HG02938 (cell line): ENCODE data around the gene SLC24A3.

ENCODE experiments used
- ATAC-seq: cut with Tn5 transposase; IDR thresholded peaks from one replicate; pipeline ENCODE4 v1.9.1; 2021; ENCODE audit warnings: mild to moderate bottlenecking, moderate library complexity; ENCODE audit not compliant: unreplicated experiment

Gene SLC24A3

DNA sequence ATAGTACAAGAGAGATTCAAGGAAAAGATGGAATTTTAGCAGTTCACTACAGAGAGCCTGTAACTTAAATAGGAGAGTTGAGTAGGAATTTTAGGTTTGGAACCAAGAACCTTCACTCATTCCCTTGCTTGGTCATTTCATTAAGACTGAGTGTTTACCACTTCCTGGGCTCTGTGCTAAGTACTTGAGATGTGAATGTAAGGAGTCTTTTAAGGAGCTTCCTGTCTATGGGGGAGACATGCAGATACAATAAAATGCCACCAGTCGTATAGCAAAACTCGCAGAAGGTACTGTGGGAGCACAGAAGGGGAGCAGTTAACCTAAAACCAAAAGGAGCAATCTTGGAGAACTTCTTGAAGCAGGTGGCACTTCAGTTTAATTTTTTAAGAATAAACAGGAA lies 204.2 kb downstream of the SLC24A3 start:
- ATAC-seq, result no peak

- no peak for ATAC-seq
Measured at GRCh38 chr20:19419396-19419795, 207.0 kb downstream of the SLC24A3 start.

DNA sequence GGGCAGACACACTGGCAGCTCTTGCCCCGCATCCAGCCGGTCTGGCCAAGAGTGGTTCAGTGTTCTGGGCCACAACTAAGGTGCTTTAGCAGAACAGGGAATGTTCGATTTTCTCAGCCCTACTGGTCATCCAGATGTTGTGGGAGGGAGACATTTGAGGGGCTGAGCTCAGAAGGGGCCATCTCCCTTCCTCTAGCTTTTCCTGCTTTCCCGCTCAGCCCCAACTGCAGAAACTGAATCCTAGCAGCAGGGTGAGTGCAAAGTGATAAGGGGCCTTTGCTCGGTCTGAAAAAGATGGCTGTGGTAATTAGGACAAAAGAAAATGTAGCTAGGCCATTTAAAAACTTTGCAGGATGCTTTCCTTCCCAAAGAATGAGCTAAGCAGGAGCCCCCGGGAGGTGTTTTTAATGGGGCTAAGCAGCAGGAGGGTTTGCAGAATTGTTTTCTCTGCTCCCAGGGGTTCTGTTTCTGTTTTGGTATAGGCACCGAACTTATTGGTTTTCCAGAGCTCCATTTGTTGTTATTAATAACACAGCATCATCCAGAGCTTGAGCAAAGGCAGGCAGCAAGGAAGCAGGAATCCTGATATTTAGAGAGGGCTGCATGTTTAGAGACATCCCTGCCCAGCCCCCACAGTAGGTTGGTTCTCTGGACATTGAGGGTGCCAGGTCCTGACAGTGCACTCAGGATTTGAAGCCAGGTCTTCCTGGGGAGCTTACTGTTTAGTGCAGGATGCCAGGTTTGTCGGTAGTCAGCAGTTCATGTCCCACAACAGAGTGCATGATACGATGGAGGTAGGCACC lies 210.9 kb downstream of the SLC24A3 start:
- ATAC-seq, result no peak

DNA sequence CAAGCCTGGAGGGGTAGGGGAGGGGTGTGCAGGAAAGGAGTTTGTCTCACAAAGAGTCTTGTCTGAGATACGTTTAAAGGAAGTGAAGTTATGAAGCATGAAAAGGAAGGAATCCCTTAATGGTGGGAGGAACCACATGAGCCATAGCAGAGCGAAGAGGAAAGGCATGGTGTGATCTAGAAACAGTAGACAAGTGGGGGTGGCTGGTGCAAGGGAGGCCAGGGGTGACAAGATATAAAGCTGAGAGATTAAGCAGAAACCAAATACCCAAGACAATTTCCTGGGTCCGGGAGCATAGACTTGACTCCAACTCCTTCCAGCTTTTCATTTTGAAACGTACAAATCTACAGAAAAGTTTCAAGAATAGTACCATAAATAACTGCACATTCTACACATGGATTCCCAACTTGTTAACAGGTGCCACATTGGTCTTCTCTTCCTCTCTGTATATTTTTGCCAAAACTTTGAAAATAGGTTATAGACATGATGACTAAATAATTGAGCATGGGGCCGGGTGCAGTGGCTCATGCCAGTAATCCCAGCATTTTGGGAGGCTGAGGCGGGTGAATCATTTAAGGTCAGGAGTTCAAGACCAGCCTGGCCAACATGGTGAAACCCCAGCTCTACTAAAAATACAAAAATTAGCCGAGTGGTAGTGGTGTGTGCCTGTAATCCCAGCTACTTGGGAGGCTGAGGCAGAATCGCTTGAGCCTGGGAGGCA lies 211.6 kb downstream of the SLC24A3 start:
- no peak for ATAC-seq

GRCh38 chr20:19426356-19426755 lies 213.9 kb downstream of the SLC24A3 start:
- ATAC-seq, result no peak

GRCh38 chr20:19427480-19427879 lies 215.0 kb downstream of the SLC24A3 start:
- ATAC-seq, result no peak

DNA sequence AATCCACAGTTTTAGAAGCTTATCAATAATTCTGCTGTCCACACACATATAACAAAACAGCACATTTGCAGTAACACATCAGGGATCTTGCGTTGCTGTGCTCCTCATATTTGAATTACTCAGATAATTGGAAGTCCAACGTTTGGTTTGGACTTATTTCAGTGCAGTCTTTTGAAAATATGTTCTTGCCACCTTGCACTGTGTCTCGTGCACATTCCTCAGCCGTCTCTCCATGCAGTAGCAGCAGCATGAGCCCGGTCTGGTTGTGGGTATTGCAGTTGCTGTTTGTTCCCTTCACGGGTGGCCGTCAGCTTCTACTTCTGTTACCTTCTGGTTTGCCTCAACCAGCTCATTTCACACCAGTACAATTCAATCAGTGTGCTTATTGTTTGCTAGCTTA lies 215.5 kb downstream of the SLC24A3 start:
- ATAC-seq, result no peak

DNA sequence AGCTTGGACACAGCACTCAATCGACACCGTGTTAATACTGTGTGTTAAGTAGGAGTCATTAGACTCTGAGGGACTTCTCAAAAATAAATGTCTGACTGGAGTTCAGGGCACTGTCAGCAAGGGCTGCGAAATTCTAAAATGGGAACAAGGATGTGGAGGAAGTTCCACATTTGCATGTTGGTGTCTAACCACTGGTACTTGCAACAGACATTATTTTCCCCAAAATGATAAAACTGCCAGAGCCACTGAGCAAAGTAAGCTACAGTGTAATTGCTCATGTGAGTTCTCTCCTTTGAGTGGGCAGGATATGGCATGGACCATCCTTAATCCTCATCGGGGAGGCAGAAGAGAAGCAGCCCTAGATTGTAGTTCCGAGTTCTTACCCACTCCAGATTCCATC lies 215.9 kb downstream of the SLC24A3 start:
- ATAC-seq, result no peak

DNA sequence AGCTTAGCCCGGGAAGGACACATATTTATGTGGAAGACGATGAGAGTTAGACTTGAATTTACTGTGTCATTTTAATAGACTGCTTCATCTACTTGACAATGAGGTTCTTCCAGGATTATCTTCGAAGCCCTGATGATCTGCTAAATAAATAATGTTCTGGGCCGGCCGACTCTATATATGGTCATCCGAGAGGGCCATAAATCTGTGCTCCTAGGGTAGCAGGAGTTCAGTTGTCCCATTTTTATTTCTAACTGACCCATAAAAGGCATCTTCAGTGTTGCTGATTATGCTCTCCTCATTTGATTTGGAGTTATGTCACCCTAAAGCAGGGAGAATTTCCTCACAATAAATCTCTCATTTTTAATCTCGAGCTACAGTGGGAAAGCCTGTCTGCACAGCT lies 217.1 kb downstream of the SLC24A3 start:
- no peak for ATAC-seq

DNA sequence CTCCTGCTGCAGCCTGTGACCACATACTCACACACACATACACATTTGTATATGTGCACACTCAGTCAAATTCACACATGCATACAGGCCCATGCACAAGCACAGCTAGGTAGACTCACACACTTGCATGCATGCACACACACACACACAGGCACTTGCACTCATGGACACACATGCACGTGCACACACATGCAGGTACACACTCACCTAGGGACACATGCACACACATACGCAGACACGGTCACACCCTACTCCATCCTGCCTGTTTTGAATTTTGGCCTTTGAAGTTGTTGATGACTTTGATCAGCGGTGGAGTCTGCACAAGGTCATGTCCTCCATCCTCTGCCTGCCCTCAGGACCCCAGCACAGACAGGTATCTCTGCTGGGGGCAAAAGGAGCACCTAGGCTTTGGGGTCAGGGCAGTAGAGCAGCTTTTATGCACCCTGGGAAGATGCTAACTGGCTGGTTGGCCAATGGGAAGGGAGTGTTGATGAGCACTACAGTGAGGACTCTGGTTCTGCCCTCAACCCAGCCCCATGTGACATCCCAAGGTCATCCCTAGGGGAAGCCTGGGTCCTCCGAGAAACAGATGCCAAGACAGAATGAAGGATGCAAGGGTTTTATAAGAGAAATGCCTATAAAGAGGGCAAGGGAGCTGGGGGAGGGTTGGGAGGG lies 218.3 kb downstream of the SLC24A3 start:
- no peak for ATAC-seq

DNA sequence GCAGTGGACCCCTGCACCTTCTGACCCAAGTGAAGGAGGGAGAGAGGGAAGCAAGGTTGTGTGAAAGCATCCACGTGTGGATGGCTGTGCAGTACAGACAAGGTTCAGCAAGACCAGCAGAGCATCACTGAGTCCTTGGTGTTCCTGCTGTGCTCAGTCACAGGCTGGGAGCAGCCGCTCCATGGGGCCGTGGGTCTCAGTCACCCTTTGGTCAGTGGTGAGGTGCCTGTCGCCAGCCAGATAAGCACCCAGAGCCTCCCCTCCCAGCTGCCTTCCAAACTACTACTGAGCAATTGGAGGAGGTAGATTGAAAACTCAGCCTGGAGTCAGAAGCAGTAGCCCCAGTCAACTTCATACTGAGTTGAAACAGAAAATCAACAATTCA lies 218.9 kb downstream of the SLC24A3 start:
- no peak for ATAC-seq

- no peak for ATAC-seq
Measured at GRCh38 chr20:19431906-19432305, 219.5 kb downstream of the SLC24A3 start.

GRCh38 chr20:19433371-19434350 lies 221.2 kb downstream of the SLC24A3 start:
- no peak for ATAC-seq

GRCh38 chr20:19435316-19435715 lies 222.9 kb downstream of the SLC24A3 start:
- ATAC-seq, result no peak

DNA sequence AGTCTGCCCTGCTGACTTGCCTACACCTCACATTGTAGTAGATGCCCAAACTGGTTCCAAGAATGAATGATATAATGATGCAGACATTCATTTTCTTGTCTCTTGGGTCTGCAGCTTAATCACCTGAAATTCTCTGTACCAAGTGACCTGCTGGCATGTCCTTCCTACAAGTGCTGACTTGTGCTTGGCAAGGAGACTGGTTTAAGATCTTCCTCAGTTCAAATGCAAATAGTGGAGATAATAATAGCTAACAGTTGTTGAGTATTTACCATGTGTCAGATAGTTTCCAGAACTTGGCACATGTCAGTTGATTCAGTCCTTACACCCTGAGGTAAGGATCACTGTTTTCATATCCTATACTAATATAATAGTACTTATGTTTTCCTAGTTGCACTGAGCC lies 223.4 kb downstream of the SLC24A3 start:
- ATAC-seq, result no peak

DNA sequence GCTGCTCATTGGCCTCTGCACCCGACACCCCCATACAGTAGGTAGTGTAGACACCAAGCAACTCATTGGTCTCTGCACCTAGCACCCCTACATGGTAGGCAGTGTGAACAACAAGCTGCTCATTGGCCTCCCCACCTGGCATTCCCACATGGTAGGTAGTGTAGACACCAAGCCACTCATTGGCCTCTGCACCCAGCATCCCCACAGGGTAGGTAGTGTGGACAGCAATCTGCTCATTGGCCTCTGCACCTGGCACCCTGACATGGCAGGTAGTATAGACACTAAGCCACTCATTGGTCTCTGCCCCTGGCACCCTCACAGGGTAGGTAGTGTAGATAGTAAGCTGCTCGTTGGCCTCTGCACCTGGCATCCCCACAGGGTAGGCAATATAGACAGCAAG lies 226.0 kb downstream of the SLC24A3 start:
- no peak for ATAC-seq

DNA sequence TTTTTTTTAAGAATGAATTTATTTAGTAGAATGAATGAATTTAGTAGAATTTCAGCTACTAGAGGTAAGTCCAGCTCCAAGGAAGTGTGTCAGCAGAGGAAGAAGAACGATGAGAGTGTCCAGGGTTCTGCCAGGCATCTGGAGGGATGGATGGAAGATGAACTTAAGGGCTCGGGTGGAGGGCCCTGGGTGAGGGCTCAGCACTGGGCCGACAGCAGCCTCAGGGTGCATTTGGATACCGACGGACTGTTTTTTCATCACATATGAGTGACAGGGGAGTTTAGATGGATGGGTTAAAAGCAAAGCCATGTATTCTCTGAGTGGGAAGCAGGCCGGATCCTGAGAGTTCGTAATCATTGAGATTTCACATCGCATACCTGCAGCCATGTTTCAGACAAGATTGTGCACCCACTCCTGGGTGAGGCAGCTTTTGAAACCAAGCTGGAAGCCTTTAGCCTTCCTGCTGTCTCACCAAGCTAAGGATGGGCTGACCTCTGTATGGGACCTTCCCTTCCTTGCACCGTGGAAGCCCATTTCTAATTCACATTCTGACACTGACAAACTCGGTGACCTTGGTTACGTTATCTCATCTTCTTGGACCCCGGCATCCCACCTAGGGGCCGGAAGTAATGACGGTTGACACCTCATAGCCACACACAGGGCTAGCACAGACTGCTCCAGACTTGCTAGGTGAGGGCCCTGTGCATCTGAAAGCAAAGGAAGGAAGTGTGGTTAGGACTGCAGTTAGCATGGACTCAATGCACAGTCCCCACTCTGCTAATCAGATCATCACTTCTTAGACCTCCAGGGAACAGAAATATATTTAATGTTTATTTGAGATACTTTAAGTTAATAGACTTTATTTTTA lies 228.5 kb downstream of the SLC24A3 start:
- ATAC-seq, result no peak

DNA sequence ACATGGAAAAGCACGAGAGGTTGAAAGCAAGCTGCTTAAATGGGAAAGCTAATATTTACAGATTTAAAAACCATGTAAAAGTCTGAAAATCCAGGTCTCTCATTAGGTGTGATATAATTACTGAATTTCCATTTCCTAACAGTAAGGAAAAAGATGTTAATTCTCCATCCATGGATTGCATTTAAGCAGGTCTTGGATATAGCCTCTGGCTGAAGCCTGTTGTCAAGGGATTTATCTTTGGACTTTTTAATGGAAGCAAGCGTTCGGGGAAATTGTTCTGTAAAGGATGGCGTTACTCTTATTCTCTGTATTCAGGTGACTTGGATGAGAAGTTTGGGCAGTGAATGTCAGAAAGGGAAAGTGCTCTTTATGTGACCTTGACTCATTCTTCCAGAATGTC lies 233.8 kb downstream of the SLC24A3 start:
- ATAC-seq, result no peak

DNA sequence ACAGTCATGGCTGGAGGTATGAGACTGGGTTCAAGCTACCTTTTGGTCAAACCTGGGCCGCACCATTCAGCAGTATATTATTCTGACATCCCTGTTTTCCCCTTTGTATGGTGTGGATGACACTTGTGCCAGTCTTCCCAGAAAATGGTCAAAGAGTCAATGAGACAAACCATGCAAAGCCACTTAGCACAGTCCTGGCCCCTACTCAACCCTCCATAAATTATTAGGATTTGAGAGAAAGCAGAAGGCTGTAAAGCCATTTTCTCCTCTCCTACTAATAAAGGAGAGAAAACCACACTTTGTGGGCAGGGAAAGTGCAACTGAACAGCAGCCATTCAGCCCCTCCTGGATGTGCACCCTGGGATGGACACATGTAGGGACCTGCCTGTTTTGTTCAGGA lies 236.2 kb downstream of the SLC24A3 start:
- ATAC-seq, result no peak

DNA sequence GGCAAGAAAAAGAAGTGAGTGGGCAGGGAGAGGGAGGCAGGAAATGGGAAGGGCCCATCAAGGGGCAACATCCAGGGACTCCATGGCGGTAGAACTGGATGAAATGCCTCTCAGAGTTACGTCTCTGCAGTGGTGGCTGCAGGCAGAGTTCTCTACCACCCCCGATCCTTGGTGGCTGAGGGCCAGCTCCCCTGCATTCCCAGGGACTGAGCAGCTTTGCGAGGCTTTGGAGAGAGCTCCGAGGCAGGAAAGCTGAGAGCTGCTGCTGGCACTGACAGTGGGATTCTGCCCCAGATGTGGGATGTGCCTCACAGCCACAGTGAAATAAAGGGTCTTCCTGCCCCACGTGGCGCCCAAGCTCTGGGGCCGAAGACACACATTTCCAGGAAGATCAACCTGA lies 236.6 kb downstream of the SLC24A3 start:
- no peak for ATAC-seq
